H1 (cell line): ENCODE data around the gene ARHGAP26.

Experiments
- CBX8 ChIP-seq: fragments of 300-800, 300-1000 bp; sonication (generic); IDR thresholded peaks from 2 replicates; pipeline ENCODE4 v1.7.1; 2016; ENCODE audit warnings: low read depth, low read length, borderline replicate concordance
- CHD1 ChIP-seq: IDR thresholded peaks from 2 replicates; pipeline ENCODE4 v1.6.1; 2012; ENCODE audit warnings: low read depth, low read length, improper control_type of control experiment
- CTCF ChIP-seq, 3 experiments: IDR thresholded peaks; 1 replicate in 2 of 3; 2 replicates in 1 of 3; pipeline versions ENCODE4 v1.5.1 to v1.6.1; 2011; ENCODE audit warnings: low read length in 3 of 3, mild to moderate bottlenecking in 3 of 3, inconsistent platforms in 2 of 3, low read depth in 1 of 3, moderate library complexity in 1 of 3; ENCODE audit not compliant: insufficient read depth in 1 of 3; ENCODE audit errors: control extremely low read depth in 1 of 3
- EZH2 ChIP-seq: fragments of 200-600 bp; sonication (generic); IDR thresholded peaks from 2 replicates; pipeline ENCODE4 v1.7.1; 2012; ENCODE audit warnings: low read depth, mild to moderate bottlenecking, moderate library complexity, low read length, inconsistent platforms; ENCODE audit not compliant: severe bottlenecking
- JUND ChIP-seq: IDR thresholded peaks from 2 replicates; pipeline ENCODE4 v1.6.1; 2011; ENCODE audit warnings: mild to moderate bottlenecking, improper control_type of control experiment, low read length
- POLR2AphosphoS5 ChIP-seq: IDR thresholded peaks from 2 replicates; pipeline ENCODE4 v1.6.1; 2011; ENCODE audit warnings: low read depth, low read length
- RFX5 ChIP-seq: IDR thresholded peaks from 2 replicates; pipeline ENCODE4 v1.6.1; 2011; ENCODE audit warnings: low read depth, low read length, improper control_type of control experiment, borderline replicate concordance
- SIN3A ChIP-seq, 2 experiments: IDR thresholded peaks in 1 of 2; conservative IDR thresholded peaks in 1 of 2; 2 replicates each; pipeline ENCODE4 v1.6.1; 2011 to 2012; ENCODE audit warnings: low read length in 2 of 2, improper control_type of control experiment in 1 of 2, low read depth in 1 of 2, mild to moderate bottlenecking in 1 of 2
- SUZ12 ChIP-seq: fragments of 200-600 bp; sonication (generic); IDR thresholded peaks from 2 replicates; pipeline ENCODE4 v1.6.1; 2012; ENCODE audit warnings: mild to moderate bottlenecking, inconsistent platforms, low read length, moderate library complexity, mixed read lengths
- TAF7 ChIP-seq: optimal IDR thresholded peaks from 2 replicates; pipeline ENCODE3; 2011; ENCODE audit warnings: low read depth, mild to moderate bottlenecking, inconsistent platforms, low read length, moderate library complexity, borderline replicate concordance
- TBP ChIP-seq: IDR thresholded peaks from 2 replicates; pipeline ENCODE4 v1.6.1; 2011; ENCODE audit warnings: low read depth, low read length, improper control_type of control experiment
- YY1 ChIP-seq: IDR thresholded peaks from 2 replicates; pipeline ENCODE4 v1.6.1; 2011; ENCODE audit warnings: low read depth, mild to moderate bottlenecking, low read length

DNA sequence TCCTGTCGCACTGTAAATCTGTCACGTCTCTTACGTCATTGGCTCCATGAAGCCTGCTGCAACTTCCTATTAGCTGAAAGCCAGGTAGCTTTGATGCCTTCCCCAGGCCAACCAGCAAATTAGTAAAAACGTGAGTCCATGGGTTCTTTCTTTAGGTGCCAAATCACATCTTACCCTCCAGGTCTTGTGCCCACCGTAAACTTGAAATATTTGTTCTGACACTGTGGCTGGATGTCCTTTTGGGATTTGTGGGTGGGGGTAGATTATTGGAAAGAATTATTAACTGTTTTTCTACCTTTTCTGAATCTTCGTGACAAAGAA lies 460.5 kb downstream of the ARHGAP26 start:
- TF ChIP-seq RFX5 (no peak), TBP (no peak), JUND (no peak), EZH2 (no peak), CTCF (IDR thresholded peaks at IDR 0.05; ENCODE audit: control extremely low read depth in 1 of 3, insufficient read depth in 1 of 3, low read depth in 1 of 3, low read length in 3 of 3) (no peak), CHD1 (no peak), SIN3A (conservative IDR thresholded peaks at IDR 0.05 in 1 of 2, IDR thresholded peaks at IDR 0.05 in 1 of 2; ENCODE audit: low read depth in 1 of 2, low read length in 2 of 2) (no peak), SUZ12 (no peak), TAF7 (no peak), YY1 (no peak), POLR2AphosphoS5 (no peak), CBX8 (no peak)
